HepG2 (cell line): ENCODE data around the gene PRTN3. TPM values are rescaled to one million over a fixed set of nuclear protein-coding genes. Genes with fewer than 3 reads are reported as not detected.

Experiments used
- ARNTL ChIP-seq: sonication (generic); formaldehyde crosslinking; IDR thresholded peaks from 2 replicates; pipeline ENCODE4 v1.4.0; 2020; ENCODE audit warnings: mild to moderate bottlenecking, missing genetic modification reagents
- ATF1 ChIP-seq: IDR thresholded peaks from 2 replicates; pipeline ENCODE4 v1.6.1; 2016; ENCODE audit warnings: mild to moderate bottlenecking, control low read depth
- BRF2 ChIP-seq: sonication (generic); formaldehyde crosslinking; IDR thresholded peaks from 2 replicates; pipeline ENCODE4 v1.8.1; 2022; ENCODE audit warnings: mild to moderate bottlenecking, missing genetic modification reagents
- DDIT3 ChIP-seq: sonication (generic); formaldehyde crosslinking; IDR thresholded peaks from 2 replicates; pipeline ENCODE4 v1.4.0; 2020; ENCODE audit warnings: mild to moderate bottlenecking, missing genetic modification reagents
- EZH2 ChIP-seq: conservative IDR thresholded peaks from 2 replicates; pipeline ENCODE4 v1.6.1; 2012; ENCODE audit warnings: mild to moderate bottlenecking, low read depth, low read length, moderate library complexity
- FOXK2 ChIP-seq: fragments of 450-650 bp; IDR thresholded peaks from 2 replicates; pipeline ENCODE4 v1.6.1; 2016
- IKZF5 ChIP-seq: IDR thresholded peaks from 2 replicates; pipeline ENCODE4 v1.6.1; 2018; ENCODE audit warnings: missing genetic modification reagents, mild to moderate bottlenecking, missing compliant biosample characterization
- IRF1 ChIP-seq: sonication (generic); formaldehyde crosslinking; IDR thresholded peaks from 2 replicates; pipeline ENCODE4 v1.4.0; 2020; ENCODE audit warnings: low read depth, mild to moderate bottlenecking, missing genetic modification reagents
- MTA3 ChIP-seq: sonication (generic); formaldehyde crosslinking; IDR thresholded peaks from 2 replicates; pipeline ENCODE4 v1.4.0; 2020; ENCODE audit warnings: missing genetic modification reagents
- MXD4 ChIP-seq: IDR thresholded peaks from 2 replicates; pipeline ENCODE4 v1.6.1; 2016; ENCODE audit warnings: mild to moderate bottlenecking, missing biosample characterization, missing genetic modification reagents
- NCOR1 ChIP-seq: fragments of 200-600 bp; sonication (generic); IDR thresholded peaks from 2 replicates; pipeline ENCODE4 v1.7.0; 2017; ENCODE audit warnings: antibody characterized with exemption, low read length, borderline replicate concordance
- RAD21 ChIP-seq: fragments of 450-650 bp; formaldehyde crosslinking; IDR thresholded peaks from 2 replicates; pipeline ENCODE4 v1.5.0; 2020; ENCODE audit warnings: mild to moderate bottlenecking
- RBM22 ChIP-seq: fragments of 200-400 bp; formaldehyde crosslinking; optimal IDR thresholded peaks from 2 replicates; pipeline ENCODE3; 2017; ENCODE audit warnings: mild to moderate bottlenecking, low read length, moderate library complexity
- SCMH1 ChIP-seq: sonication (generic); formaldehyde crosslinking; IDR thresholded peaks from 2 replicates; pipeline ENCODE4 v1.9.0; 2021; ENCODE audit warnings: missing genetic modification reagents, mild to moderate bottlenecking, borderline replicate concordance
- TMF1 ChIP-seq: sonication (generic); formaldehyde crosslinking; IDR thresholded peaks from 2 replicates; pipeline ENCODE4 v1.8.1; 2022; ENCODE audit warnings: low read depth, missing genetic modification reagents
- ZBTB3 ChIP-seq: sonication (generic); formaldehyde crosslinking; IDR thresholded peaks from 2 replicates; pipeline ENCODE4 v1.4.0; 2020; ENCODE audit warnings: low read depth, mild to moderate bottlenecking, moderate library complexity, missing genetic modification reagents, borderline replicate concordance
- ZGPAT ChIP-seq: IDR thresholded peaks from 2 replicates; pipeline ENCODE4 v1.6.1; 2016; ENCODE audit warnings: mild to moderate bottlenecking
- ZNF207 ChIP-seq: fragments of 450-650 bp; IDR thresholded peaks from 2 replicates; pipeline ENCODE4 v1.6.1; 2016; ENCODE audit warnings: antibody characterized with exemption, borderline replicate concordance
- ZNF274 ChIP-seq: sonication (generic); formaldehyde crosslinking; IDR thresholded peaks from 2 replicates; pipeline ENCODE4 v1.5.1; 2020; ENCODE audit warnings: mild to moderate bottlenecking, missing genetic modification reagents
- ZNF280D ChIP-seq: sonication (generic); formaldehyde crosslinking; IDR thresholded peaks from 2 replicates; pipeline ENCODE4 v1.5.1; 2020; ENCODE audit warnings: mild to moderate bottlenecking, missing genetic modification reagents
- ZNF768 ChIP-seq: sonication (generic); formaldehyde crosslinking; IDR thresholded peaks from 2 replicates; pipeline ENCODE4 v1.4.0; 2020; ENCODE audit warnings: missing genetic modification reagents
- ZNF776 ChIP-seq: sonication (generic); formaldehyde crosslinking; IDR thresholded peaks from 2 replicates; pipeline ENCODE4 v1.4.0; 2020; ENCODE audit warnings: mild to moderate bottlenecking, missing genetic modification reagents
- ZNF782 ChIP-seq: sonication (generic); formaldehyde crosslinking; IDR thresholded peaks from 2 replicates; pipeline ENCODE4 v1.4.0; 2020; ENCODE audit warnings: missing genetic modification reagents, mild to moderate bottlenecking, borderline replicate concordance
- polyA plus RNA-seq, 8 experiments: library from polyadenylated mRNA; depleted of rRNA in 3 of 8; stranded (reverse) in 7 of 8; unstranded in 1 of 8; fragments of >200 nt; fragmentation: Illumina TruSeq in 4 of 8; extraction: Trizol in 4 of 8; gene quantifications; 2 replicates each; pipeline versions ENCODE4 v1.2.1 to v1.2.3, GENCODE V29; 2011 to 2016; ENCODE audit warnings: low read depth in 4 of 8, missing spikeins in 1 of 8, mixed read lengths in 1 of 8; ENCODE audit not compliant: insufficient read depth in 1 of 8
- total RNA-seq, 5 experiments: library from RNA; depleted of rRNA; stranded (reverse); fragments of >200 nt; fragmentation: Illumina TruSeq; extraction: Trizol; gene quantifications; 2 replicates each; pipeline ENCODE4 v1.2.3, GENCODE V29; 2016; ENCODE audit warnings: low read depth in 1 of 5

Gene PRTN3
- total and polyA plus RNA-seq, 2 of the 13 experiments (the other 11 are each of a cell fraction or from before 2014, with no cell fraction given) = not detected

GRCh38 chr19:892894-893689 is 52.3 kb downstream of the PRTN3 start, which contains the start of the genes MED16 and RNU6-9 (continued):
- no peak for TF ChIP-seq ZNF280D (CRISPR knock-in tag)
- 0 out of 2 replicates have a peak, but pooled peaks have one; percentile 24 for TF ChIP-seq NCOR1
- peak; percentile 61; the same call in 1 of the 2 replicates for TF ChIP-seq ZNF768 (CRISPR knock-in tag)
- no peak for TF ChIP-seq SCMH1 (CRISPR knock-in tag)
- TF ChIP-seq ZBTB3 = no peak
- no peak for TF ChIP-seq IRF1
- TF ChIP-seq FOXK2 = no peak
- no peak for TF ChIP-seq MXD4 (CRISPR knock-in tag)
- TF ChIP-seq ARNTL (CRISPR knock-in tag) = no peak
- no peak for TF ChIP-seq ZNF274 (CRISPR knock-in tag)
- no peak for TF ChIP-seq TMF1 (CRISPR knock-in tag)
- no peak for TF ChIP-seq MTA3 (CRISPR knock-in tag)
- TF ChIP-seq RBM22 = no peak
- no peak for TF ChIP-seq EZH2
- TF ChIP-seq ATF1 (CRISPR knock-in tag) = peak; percentile 71
- peak; percentile 100 for TF ChIP-seq BRF2 (CRISPR knock-in tag)
- no peak for TF ChIP-seq ZNF207
- TF ChIP-seq ZNF776 (CRISPR knock-in tag) = no peak
- TF ChIP-seq IKZF5 (CRISPR knock-in tag) = no peak
- no peak for TF ChIP-seq DDIT3
- TF ChIP-seq ZGPAT (CRISPR knock-in tag) = peak; percentile 74
- peak; percentile 59 for TF ChIP-seq RAD21 (CRISPR knock-in tag)
- no peak for TF ChIP-seq ZNF782 (CRISPR knock-in tag)
